Colonic mucosa (tissue), 4 donors: ENCODE results near the gene MLANA. TPM values are rescaled to one million over a fixed set of nuclear protein-coding genes. Genes with fewer than 3 reads are reported as not detected.

Experiments used
- DNase-seq: peaks from one replicate; pipeline ENCODE4 v3.0.0-alpha.2; 2020
- H3K27ac ChIP-seq: fragments of 200-600 bp; one replicate; pipeline ENCODE4 v1.8.0; 2021
- H3K27me3 ChIP-seq: fragments of 200-600 bp; one replicate; pipeline ENCODE4 v1.8.0; 2021
- H3K36me3 ChIP-seq: fragments of 200-600 bp; one replicate; pipeline ENCODE4 v1.8.0; 2021
- H3K4me1 ChIP-seq: fragments of 200-600 bp; one replicate; pipeline ENCODE4 v1.8.0; 2021; ENCODE audit warnings: mild to moderate bottlenecking
- H3K4me3 ChIP-seq: fragments of 200-600 bp; one replicate; pipeline ENCODE4 v1.8.0; 2021
- H3K9ac ChIP-seq, 2 donors: one replicate each; pipeline ENCODE4 v1.7.0; 2013; ENCODE audit warnings: control low read depth in 2 of 2, low read depth in 2 of 2, low read length in 2 of 2
- H3K9me3 ChIP-seq: fragments of 200-600 bp; one replicate; pipeline ENCODE4 v1.8.0; 2021
- intact Hi-C: fragments of 100-400 bp; cut with DNase I; formaldehyde crosslinking; loops from one replicate; pipeline ENCODE4 v1.14.1; 2022
- total RNA-seq, 2 donors: library from RNA; stranded (reverse); fragmentation: NEBNext Ultra II Directional in 1 of 2; extraction: Animal tissue kit (Norgen Biotek cat#: 25700) in 1 of 2; gene quantifications; one replicate each; pipeline ENCODE4 v1.2.1, GENCODE V29; 2021
- TF ChIP-seq, protein P1 (sequence below): fragments of 200-600 bp; IDR thresholded peaks from one replicate; pipeline ENCODE4 v1.8.0; 2022; ENCODE audit warnings: antibody characterized with exemption, mild to moderate bottlenecking
- donor health status: healthy.
- donor health status: DM: no; HTN: no; CAD: no.
- donor health status: DM: no; HTN: no; CAD: no.

The MLANA gene
- total RNA-seq, 2 donors from 2014 or later = not detected

- Histone ChIP-seq H3K9me3 (no peaks in the 10 kb centered on the region), H3K9ac (no peak overlapping the region), H3K4me1 (no peaks in the 10 kb centered on the region), H3K36me3 (no peaks in the 10 kb centered on the region), H3K27ac (no peak overlapping the region), H3K4me3 (no peak overlapping the region), H3K27me3 (no peaks in the 10 kb centered on the region)
- intact Hi-C loops = no loop called here
- DNase-seq = no peak
- TF ChIP-seq, protein P1, sequence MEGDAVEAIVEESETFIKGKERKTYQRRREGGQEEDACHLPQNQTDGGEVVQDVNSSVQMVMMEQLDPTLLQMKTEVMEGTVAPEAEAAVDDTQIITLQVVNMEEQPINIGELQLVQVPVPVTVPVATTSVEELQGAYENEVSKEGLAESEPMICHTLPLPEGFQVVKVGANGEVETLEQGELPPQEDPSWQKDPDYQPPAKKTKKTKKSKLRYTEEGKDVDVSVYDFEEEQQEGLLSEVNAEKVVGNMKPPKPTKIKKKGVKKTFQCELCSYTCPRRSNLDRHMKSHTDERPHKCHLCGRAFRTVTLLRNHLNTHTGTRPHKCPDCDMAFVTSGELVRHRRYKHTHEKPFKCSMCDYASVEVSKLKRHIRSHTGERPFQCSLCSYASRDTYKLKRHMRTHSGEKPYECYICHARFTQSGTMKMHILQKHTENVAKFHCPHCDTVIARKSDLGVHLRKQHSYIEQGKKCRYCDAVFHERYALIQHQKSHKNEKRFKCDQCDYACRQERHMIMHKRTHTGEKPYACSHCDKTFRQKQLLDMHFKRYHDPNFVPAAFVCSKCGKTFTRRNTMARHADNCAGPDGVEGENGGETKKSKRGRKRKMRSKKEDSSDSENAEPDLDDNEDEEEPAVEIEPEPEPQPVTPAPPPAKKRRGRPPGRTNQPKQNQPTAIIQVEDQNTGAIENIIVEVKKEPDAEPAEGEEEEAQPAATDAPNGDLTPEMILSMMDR = no peak
These were observed 3.7 kb downstream of the MLANA start for GRCh38 chr9:5894237-5894959.

DNA sequence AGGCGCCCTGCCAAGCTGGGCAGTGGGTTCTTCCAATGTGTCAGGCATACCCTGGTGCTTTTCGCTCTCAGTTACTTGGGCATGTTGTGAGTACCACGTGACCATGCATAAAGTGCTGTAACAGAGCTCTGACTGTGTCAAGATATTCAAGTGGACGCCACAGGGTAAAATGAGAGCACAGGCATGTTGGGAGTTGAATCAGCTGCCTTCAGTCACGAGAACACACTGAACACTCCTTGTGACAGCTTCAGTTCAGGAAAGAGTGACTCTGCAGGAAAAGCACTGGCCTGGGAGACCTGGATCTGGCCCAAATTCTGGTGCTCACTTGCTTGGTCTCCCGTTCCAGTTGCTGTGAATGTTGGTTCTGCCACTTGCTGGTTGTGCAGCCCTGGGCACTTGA, 5.1 kb downstream of the MLANA start:
- no peak for DNase-seq
- H3K36me3 ChIP-seq = no peaks in the 10 kb centered on the region
- no peak overlapping the region for H3K4me3 ChIP-seq
- TF ChIP-seq, protein P1 = no peak
- intact Hi-C loops = no loop called here
- H3K9ac ChIP-seq = no peak overlapping the region
- H3K4me1 ChIP-seq = no peaks in the 10 kb centered on the region
- no peaks in the 10 kb centered on the region for H3K27me3 ChIP-seq
- no peaks in the 10 kb centered on the region for H3K9me3 ChIP-seq
- H3K27ac ChIP-seq = no peak overlapping the region

GRCh38 chr9:5896863-5897262, 6.2 kb downstream of the MLANA start:
- DNase-seq = no peak
- Histone ChIP-seq H3K4me1 (no peaks in the 10 kb centered on the region), H3K27ac (no peak overlapping the region), H3K9ac (no peak overlapping the region), H3K27me3 (no peaks in the 10 kb centered on the region), H3K9me3 (no peaks in the 10 kb centered on the region), H3K4me3 (no peak overlapping the region), H3K36me3 (no peaks in the 10 kb centered on the region)
- TF ChIP-seq, protein P1 = no peak
- intact Hi-C loops = no loop called here

- DNase-seq = no peak
- intact Hi-C loops = no loop called here
- Histone ChIP-seq H3K9me3 (no peaks in the 10 kb centered on the region), H3K4me3 (no peak overlapping the region), H3K36me3 (no peaks in the 10 kb centered on the region), H3K27me3 (no peaks in the 10 kb centered on the region), H3K9ac (no peak overlapping the region), H3K4me1 (no peaks in the 10 kb centered on the region), H3K27ac (no peak overlapping the region)
- TF ChIP-seq, protein P1 = no peak
These were observed 7.2 kb downstream of the MLANA start for GRCh38 chr9:5897851-5898250.

- H3K9ac ChIP-seq = no peak overlapping the region
These were observed 8.6 kb downstream of the MLANA start for GRCh38 chr9:5899292-5899691.

More at GRCh38 chr9:5899292-5899691, 8.6 kb downstream of the MLANA start:
- Histone ChIP-seq H3K4me1 (no peaks in the 10 kb centered on the region), H3K27me3 (no peaks in the 10 kb centered on the region), H3K4me3 (no peak overlapping the region), H3K27ac (no peak overlapping the region), H3K36me3 (no peaks in the 10 kb centered on the region), H3K9me3 (no peaks in the 10 kb centered on the region)
- intact Hi-C loops = no loop called here
- DNase-seq = no peak
- TF ChIP-seq, protein P1 = no peak
